GM12872 (cell line): ENCODE measurements around the gene FOXC2.

Experiments used
- TF ChIP-seq, protein P1 (sequence below): IDR thresholded peaks from 3 replicates; pipeline ENCODE4 v1.5.1; 2011; ENCODE audit warnings: low read depth, mild to moderate bottlenecking, low read length, moderate library complexity; ENCODE audit not compliant: insufficient read depth

Gene FOXC2

DNA sequence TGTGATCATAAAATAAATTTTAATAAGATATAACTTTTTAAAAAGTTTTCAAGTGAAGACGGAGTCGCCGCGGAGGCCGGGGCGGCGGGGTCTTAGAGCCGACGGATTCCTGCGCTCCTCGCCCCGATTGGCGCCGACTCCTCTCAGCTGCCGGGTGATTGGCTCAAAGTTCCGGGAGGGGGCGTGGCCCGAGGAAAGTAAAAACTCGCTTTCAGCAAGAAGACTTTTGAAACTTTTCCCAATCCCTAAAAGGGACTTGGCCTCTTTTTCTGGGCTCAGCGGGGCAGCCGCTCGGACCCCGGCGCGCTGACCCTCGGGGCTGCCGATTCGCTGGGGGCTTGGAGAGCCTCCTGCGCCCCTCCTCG lies at the start of gene FOXC2:
FOXC2 (plus strand) TSS at position 229 of the 365 bp plus-strand sequence. CDS start 507 bp downstream, outside the sequence.
- TF ChIP-seq, protein P1, sequence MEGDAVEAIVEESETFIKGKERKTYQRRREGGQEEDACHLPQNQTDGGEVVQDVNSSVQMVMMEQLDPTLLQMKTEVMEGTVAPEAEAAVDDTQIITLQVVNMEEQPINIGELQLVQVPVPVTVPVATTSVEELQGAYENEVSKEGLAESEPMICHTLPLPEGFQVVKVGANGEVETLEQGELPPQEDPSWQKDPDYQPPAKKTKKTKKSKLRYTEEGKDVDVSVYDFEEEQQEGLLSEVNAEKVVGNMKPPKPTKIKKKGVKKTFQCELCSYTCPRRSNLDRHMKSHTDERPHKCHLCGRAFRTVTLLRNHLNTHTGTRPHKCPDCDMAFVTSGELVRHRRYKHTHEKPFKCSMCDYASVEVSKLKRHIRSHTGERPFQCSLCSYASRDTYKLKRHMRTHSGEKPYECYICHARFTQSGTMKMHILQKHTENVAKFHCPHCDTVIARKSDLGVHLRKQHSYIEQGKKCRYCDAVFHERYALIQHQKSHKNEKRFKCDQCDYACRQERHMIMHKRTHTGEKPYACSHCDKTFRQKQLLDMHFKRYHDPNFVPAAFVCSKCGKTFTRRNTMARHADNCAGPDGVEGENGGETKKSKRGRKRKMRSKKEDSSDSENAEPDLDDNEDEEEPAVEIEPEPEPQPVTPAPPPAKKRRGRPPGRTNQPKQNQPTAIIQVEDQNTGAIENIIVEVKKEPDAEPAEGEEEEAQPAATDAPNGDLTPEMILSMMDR, result no peak

DNA sequence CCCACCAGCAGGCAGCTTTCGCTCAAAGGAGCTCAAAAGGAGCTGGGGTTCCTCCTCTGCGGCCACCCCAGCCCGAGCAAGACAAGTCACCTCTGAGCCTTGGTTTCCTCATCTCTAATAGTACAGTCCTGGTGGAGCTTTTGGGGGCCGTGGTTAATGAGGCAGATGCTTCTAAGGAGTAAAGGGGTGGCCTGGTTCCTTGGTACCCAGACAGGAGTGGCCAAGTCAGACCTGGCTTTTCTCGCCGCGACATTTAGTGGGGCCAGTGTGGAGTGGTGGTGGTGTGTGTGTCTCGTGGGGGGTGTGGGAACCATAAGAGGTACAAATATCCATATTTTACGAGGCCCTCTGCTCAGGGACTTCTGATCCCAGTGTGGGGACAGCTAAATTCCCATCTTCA lies 49.6 kb upstream of the FOXC2 start:
- TF ChIP-seq, protein P1, result no peak

GRCh38 chr16:86517652-86518258 lies 48.9 kb upstream of the FOXC2 start:
- TF ChIP-seq, protein P1, result peak; percentile 70

DNA sequence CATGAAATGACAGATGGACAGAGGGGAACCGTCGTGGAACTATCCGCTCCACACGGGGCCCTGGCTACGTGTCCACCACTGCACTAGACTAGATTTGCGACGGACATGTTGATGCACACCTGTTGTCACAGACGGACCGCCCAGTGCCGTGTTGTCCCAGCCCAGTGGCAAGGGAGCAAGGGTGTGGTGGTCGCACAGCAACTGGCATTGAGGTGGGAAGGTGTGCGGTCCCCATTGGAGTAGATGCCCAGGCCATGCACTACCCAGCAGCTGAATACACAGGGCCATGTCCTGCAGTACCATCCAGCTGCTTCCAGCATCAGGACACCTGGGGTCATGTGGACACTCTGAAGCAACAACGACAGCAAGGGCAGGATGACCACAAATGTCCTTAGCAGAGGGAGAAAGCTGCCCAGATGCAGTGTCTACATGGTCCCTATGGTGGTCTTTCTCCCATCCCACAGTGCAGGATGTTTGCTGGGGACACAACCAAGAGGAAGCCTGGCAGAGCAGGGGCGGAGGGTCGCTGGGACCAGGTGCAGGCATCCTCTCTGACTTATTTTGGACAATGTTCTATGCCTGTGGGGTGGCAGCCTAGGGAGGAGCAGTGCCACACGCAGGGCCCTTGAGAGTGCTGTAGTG lies 47.5 kb upstream of the FOXC2 start:
- TF ChIP-seq, protein P1, result no peak

GRCh38 chr16:86519649-86520316 lies 46.8 kb upstream of the FOXC2 start:
- TF ChIP-seq, protein P1, result peak; percentile 91

DNA sequence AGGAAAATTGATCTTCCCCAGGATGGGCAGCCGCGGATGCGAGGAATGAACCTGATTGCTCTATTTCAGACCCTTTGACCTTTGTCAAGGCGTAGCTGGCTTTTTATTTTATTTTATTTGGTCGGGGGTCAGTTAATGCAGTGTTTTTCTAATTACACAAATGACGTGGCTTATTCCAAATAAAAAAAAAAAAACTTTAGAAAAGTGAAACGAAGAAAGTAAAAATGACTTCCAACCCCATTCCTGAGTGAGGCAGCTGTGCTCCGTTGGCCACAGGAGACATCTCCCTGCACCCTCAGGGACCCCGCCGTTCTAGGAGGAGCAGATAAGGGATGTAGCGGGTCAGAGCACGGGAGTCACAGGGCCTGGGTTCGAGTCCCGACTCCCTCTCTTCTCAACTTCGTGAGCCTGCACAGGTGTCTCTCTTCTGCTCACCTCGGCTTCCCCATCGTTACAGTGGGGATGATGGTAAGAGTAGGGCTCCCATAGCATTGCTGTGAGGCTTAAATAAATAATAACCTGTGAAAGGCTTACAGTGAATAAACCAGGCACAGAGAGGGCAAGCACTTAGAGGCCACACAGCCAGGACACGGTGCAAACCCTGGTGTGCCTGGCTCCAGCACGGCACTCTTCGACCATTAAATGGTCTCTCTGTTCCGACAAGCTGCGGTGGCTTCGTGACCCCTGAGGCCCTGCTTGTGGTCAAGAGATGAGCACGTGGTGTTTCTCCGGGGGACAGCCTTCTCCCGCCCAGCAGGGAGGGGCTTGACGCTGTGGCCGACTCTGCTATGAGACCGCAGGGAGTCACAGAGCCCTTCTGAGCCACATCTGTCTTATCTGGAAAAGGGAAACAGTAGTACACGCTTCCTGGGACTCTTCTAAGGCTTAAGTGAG lies 46.1 kb upstream of the FOXC2 start:
- TF ChIP-seq, protein P1, result no peak
